Adrenal gland (tissue), 5 donors: ENCODE results near the gene RNF167.
A peak's percentile ranks its signal among the peaks of the same experiment; 100 is the strongest.

Experiments used
- POLR2A ChIP-seq, 2 donors: fragments of 450-650 bp; IDR thresholded peaks; one replicate each; pipeline ENCODE4 v1.6.1; 2017; ENCODE audit warnings: antibody characterized with exemption in 2 of 2, mild to moderate bottlenecking in 2 of 2, moderate library complexity in 1 of 2
- TF ChIP-seq, protein P1 (sequence below), 6 experiments: fragments of 450-650 bp in 4 of 6; fragments of 200-600 bp in 2 of 6; sonication (generic) in 1 of 6; IDR thresholded peaks; 1 replicate in 5 of 6; 2 replicates in 1 of 6; pipeline versions ENCODE4 v1.5.1 to v1.8.0; 2016 to 2021; ENCODE audit warnings: antibody characterized with exemption in 6 of 6, mild to moderate bottlenecking in 2 of 6, moderate library complexity in 1 of 6
- donor health status: DM: no; HTN: no; CAD: no.

DNA sequence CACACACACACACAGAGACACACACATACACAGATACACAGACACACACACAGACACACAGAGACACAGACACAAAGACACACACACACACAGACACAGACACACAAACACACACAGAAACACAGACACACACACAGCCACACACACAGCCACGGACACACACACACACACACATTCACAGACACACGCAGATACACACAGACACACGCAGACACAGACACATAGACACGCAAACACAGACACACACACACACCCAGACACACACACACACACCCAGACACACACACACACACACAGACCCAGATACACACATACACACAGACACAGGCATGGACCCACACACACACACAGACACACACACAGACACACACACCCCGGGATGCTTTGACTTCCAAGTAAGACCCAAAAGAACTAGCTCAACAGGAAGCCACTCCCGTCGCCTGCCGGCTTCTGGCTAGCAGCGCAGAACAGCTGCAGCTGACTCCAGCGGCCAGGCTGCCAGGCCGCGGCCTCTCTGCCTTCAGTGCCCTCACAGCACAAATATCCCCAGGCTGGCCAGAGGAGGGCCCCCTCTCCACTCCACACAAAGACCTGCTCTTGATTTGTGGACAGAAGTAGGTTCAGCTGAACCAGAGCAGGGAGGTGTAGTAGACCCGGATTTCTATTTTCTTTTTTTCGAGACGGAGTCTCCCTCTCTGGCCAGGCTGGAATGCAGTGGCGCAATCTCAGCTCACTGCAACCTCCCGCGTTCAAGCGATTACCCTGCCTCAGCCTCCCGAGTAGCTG, 31.2 kb upstream of the RNF167 start:
- TF ChIP-seq, protein P1, sequence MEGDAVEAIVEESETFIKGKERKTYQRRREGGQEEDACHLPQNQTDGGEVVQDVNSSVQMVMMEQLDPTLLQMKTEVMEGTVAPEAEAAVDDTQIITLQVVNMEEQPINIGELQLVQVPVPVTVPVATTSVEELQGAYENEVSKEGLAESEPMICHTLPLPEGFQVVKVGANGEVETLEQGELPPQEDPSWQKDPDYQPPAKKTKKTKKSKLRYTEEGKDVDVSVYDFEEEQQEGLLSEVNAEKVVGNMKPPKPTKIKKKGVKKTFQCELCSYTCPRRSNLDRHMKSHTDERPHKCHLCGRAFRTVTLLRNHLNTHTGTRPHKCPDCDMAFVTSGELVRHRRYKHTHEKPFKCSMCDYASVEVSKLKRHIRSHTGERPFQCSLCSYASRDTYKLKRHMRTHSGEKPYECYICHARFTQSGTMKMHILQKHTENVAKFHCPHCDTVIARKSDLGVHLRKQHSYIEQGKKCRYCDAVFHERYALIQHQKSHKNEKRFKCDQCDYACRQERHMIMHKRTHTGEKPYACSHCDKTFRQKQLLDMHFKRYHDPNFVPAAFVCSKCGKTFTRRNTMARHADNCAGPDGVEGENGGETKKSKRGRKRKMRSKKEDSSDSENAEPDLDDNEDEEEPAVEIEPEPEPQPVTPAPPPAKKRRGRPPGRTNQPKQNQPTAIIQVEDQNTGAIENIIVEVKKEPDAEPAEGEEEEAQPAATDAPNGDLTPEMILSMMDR (IDR thresholded peaks at IDR 0.05) = peak; percentile 78 to 96 (median 91)
- TF ChIP-seq POLR2A (IDR thresholded peaks at IDR 0.05) = no peak
